H1 (cell line): Measurements from ENCODE around the gene METTL1. TPM values are rescaled to one million over a fixed set of nuclear protein-coding genes. Genes with fewer than 3 reads are reported as not detected.
A peak's percentile ranks its signal among the peaks of the same experiment; 100 is the strongest.

ENCODE experiments used
- CTCF ChIA-PET: fragments of 300-600 bp; sonication (Branson Sonifier 250); formaldehyde crosslinking; loops from one replicate; lab custom pipeline; 2021; ENCODE audit not compliant: partially characterized antibody; lab: Charles Lee
- POLR2A ChIA-PET: fragments of 300-600 bp; sonication (Branson Sonifier 250); formaldehyde crosslinking; loops from one replicate; lab custom pipeline; 2021; ENCODE audit warnings: inconsistent platforms; ENCODE audit not compliant: partially characterized antibody; lab: Charles Lee
- DNase-seq, 2 experiments: peaks; one replicate each; pipeline versions ENCODE4 v3.0.0 to v3.0.0-alpha.2; 2010 to 2022; ENCODE audit warnings: low spot score in 2 of 2, low read depth in 1 of 2, mixed read lengths in 1 of 2
- FAIRE-seq: peaks from 2 replicates; lab custom pipeline; 2011; peaks lifted over from hg19 to GRCh38; lab: Jason Lieb, UNC
- H2AFZ ChIP-seq: 2 replicates; pipeline ENCODE4 v1.8.1; 2012; ENCODE audit warnings: low read length, inconsistent platforms
- H2AK5ac ChIP-seq: 2 replicates; pipeline ENCODE4 v1.6.1; 2013; ENCODE audit warnings: low read depth, low read length
- H2BK120ac ChIP-seq: replicated peaks from 2 replicates; pipeline ENCODE3; 2013; ENCODE audit warnings: low read depth, low read length, inconsistent platforms
- H2BK12ac ChIP-seq: 2 replicates; pipeline ENCODE4 v1.6.1; 2013; ENCODE audit warnings: low read depth, low read length
- H2BK15ac ChIP-seq: 2 replicates; pipeline ENCODE4 v1.6.1; 2013; ENCODE audit warnings: low read length
- H2BK20ac ChIP-seq: 2 replicates; pipeline ENCODE4 v1.6.1; 2013; ENCODE audit warnings: low read length
- H2BK5ac ChIP-seq: 2 replicates; pipeline ENCODE4 v1.6.1; 2013; ENCODE audit warnings: low read depth, low read length
- H3K14ac ChIP-seq: 2 replicates; pipeline ENCODE4 v1.6.1; 2013; ENCODE audit warnings: inconsistent platforms; ENCODE audit not compliant: insufficient read length
- H3K18ac ChIP-seq: 2 replicates; pipeline ENCODE4 v1.6.1; 2013; ENCODE audit warnings: low read length; ENCODE audit errors: extremely low read depth
- H3K23ac ChIP-seq: 2 replicates; pipeline ENCODE4 v1.6.1; 2013; ENCODE audit warnings: inconsistent platforms; ENCODE audit not compliant: insufficient read length
- H3K23me2 ChIP-seq: 2 replicates; pipeline ENCODE4 v1.6.1; 2013; ENCODE audit warnings: low read depth, low read length
- H3K27ac ChIP-seq: 2 replicates; pipeline ENCODE4 v1.6.1; 2011; ENCODE audit warnings: low read depth, low read length, inconsistent platforms
- H3K27me3 ChIP-seq, 4 experiments: replicated peaks in 1 of 4; 1 replicate in 1 of 4; 2 replicates in 3 of 4; pipeline versions ENCODE4 v1.6.1 to v1.8.1; 2011 to 2013; ENCODE audit warnings: low read length in 3 of 4, mild to moderate bottlenecking in 3 of 4, inconsistent platforms in 2 of 4, mixed read lengths in 2 of 4, moderate library complexity in 1 of 4; ENCODE audit not compliant: control insufficient read depth in 3 of 4, insufficient read depth in 3 of 4; ENCODE audit errors: extremely low read depth in 1 of 4
- H3K36me3 ChIP-seq, 4 experiments: 2 replicates each; pipeline versions ENCODE4 v1.6.1 to v1.8.1; 2011 to 2013; ENCODE audit warnings: mild to moderate bottlenecking in 4 of 4, low read length in 3 of 4, moderate library complexity in 2 of 4, control low read depth in 1 of 4, inconsistent platforms in 1 of 4; ENCODE audit not compliant: insufficient read depth in 4 of 4, control insufficient read depth in 2 of 4
- H3K4ac ChIP-seq: replicated peaks from 2 replicates; pipeline ENCODE3; 2013; ENCODE audit warnings: low read length, low read depth, mixed read lengths, inconsistent platforms; ENCODE audit not compliant: insufficient read length
- H3K4me1 ChIP-seq, 4 experiments: replicated peaks in 1 of 4; 1 replicate in 1 of 4; 2 replicates in 3 of 4; pipeline versions ENCODE4 v1.6.1 to v1.8.1; 2011 to 2013; ENCODE audit warnings: low read length in 3 of 4, inconsistent platforms in 2 of 4, mixed read lengths in 1 of 4; ENCODE audit not compliant: insufficient read depth in 4 of 4, control insufficient read depth in 3 of 4
- H3K4me2 ChIP-seq, 2 experiments: 2 replicates each; pipeline versions ENCODE4 v1.6.1 to v1.8.1; 2011 to 2013; ENCODE audit warnings: low read depth in 2 of 2, low read length in 2 of 2, control low read depth in 1 of 2, inconsistent platforms in 1 of 2, mild to moderate bottlenecking in 1 of 2; ENCODE audit not compliant: insufficient read depth in 1 of 2
- H3K4me3 ChIP-seq, 4 experiments: fragments of 200-600, 300-600 bp in 1 of 4; sonication (generic), shearing (Covaris generic), sonication (Bioruptor Twin) in 1 of 4; 2 replicates each; pipeline versions ENCODE4 v1.5.1 to v1.8.1; 2011 to 2016; ENCODE audit warnings: low read length in 4 of 4, low read depth in 3 of 4, control low read depth in 2 of 4, inconsistent platforms in 2 of 4, mild to moderate bottlenecking in 2 of 4, mixed read lengths in 1 of 4, moderate library complexity in 1 of 4; ENCODE audit not compliant: insufficient read depth in 2 of 4; ENCODE audit errors: extremely low read depth in 1 of 4
- H3K56ac ChIP-seq: replicated peaks from 2 replicates; pipeline ENCODE3; 2013; ENCODE audit warnings: low read depth, mild to moderate bottlenecking, mixed read lengths, low read length, inconsistent platforms; ENCODE audit not compliant: insufficient read length
- H3K79me1 ChIP-seq: 2 replicates; pipeline ENCODE4 v1.6.1; 2013; ENCODE audit warnings: low read depth, low read length, control low read depth
- H3K79me2 ChIP-seq, 2 experiments: 2 replicates each; pipeline versions ENCODE4 v1.6.1 to v1.8.1; 2012 to 2013; ENCODE audit warnings: low read length in 2 of 2, mild to moderate bottlenecking in 2 of 2, inconsistent platforms in 1 of 2; ENCODE audit not compliant: insufficient read depth in 2 of 2, control insufficient read depth in 1 of 2
- H3K9ac ChIP-seq, 4 experiments: replicated peaks in 1 of 4; 1 replicate in 1 of 4; 2 replicates in 3 of 4; pipeline versions ENCODE4 v1.6.1 to v1.8.1; 2011 to 2013; ENCODE audit warnings: low read depth in 3 of 4, low read length in 3 of 4, control low read depth in 2 of 4, mild to moderate bottlenecking in 2 of 4, moderate library complexity in 2 of 4, inconsistent platforms in 1 of 4; ENCODE audit errors: extremely low read depth in 1 of 4
- H3K9me3 ChIP-seq, 2 experiments: 2 replicates each; pipeline versions ENCODE4 v1.6.1 to v1.8.1; 2012 to 2013; ENCODE audit warnings: mild to moderate bottlenecking in 2 of 2, moderate library complexity in 2 of 2, control low read depth in 1 of 2, inconsistent platforms in 1 of 2, low read depth in 1 of 2, low read length in 1 of 2, mixed read lengths in 1 of 2; ENCODE audit not compliant: insufficient read depth in 2 of 2
- H4K20me1 ChIP-seq, 2 experiments: replicated peaks in 1 of 2; 2 replicates each; pipeline versions ENCODE3 to v1.8.1; 2011 to 2013; ENCODE audit warnings: inconsistent platforms in 2 of 2, low read length in 2 of 2, mild to moderate bottlenecking in 1 of 2; ENCODE audit not compliant: insufficient read depth in 2 of 2, control insufficient read depth in 1 of 2
- H4K5ac ChIP-seq: 2 replicates; pipeline ENCODE4 v1.6.1; 2013; ENCODE audit warnings: low read length, low read depth, mixed read lengths, inconsistent platforms; ENCODE audit not compliant: insufficient read length
- H4K8ac ChIP-seq: 2 replicates; pipeline ENCODE4 v1.8.0; 2013; ENCODE audit warnings: mild to moderate bottlenecking, moderate library complexity, low read length, inconsistent platforms; ENCODE audit not compliant: insufficient read depth; ENCODE audit errors: extremely low read depth
- H4K91ac ChIP-seq: replicated peaks from 2 replicates; pipeline ENCODE3; 2013; ENCODE audit warnings: low read length, mixed read lengths, inconsistent platforms; ENCODE audit not compliant: insufficient read length
- CTCF ChIP-seq, 3 experiments: IDR thresholded peaks; 1 replicate in 2 of 3; 2 replicates in 1 of 3; pipeline versions ENCODE4 v1.5.1 to v1.6.1; 2011; ENCODE audit warnings: low read length in 3 of 3, mild to moderate bottlenecking in 3 of 3, inconsistent platforms in 2 of 3, low read depth in 1 of 3, moderate library complexity in 1 of 3; ENCODE audit not compliant: insufficient read depth in 1 of 3; ENCODE audit errors: control extremely low read depth in 1 of 3
- TAF1 ChIP-seq: IDR thresholded peaks from 2 replicates; pipeline ENCODE4 v1.6.1; 2011; ENCODE audit warnings: mild to moderate bottlenecking, low read depth, low read length
- WGBS, 2 experiments: shearing (Covaris generic) in 1 of 2; methylation state at CpG; one replicate each; pipeline versions ENCODE4 v1.1.6 to v1.1.7; 2013 to 2015; ENCODE audit warnings: low lambda C conversion rate in 2 of 2, mixed read lengths in 2 of 2, inconsistent platforms in 1 of 2, low coverage in 1 of 2, missing lambda C conversion rate in 1 of 2; ENCODE audit not compliant: insufficient replicate concordance in 2 of 2, insufficient coverage in 1 of 2, insufficient read length in 1 of 2; ENCODE audit errors: extremely low coverage in 1 of 2, missing lambda C conversion rate in 1 of 2; 5-methylcytosine and 5-hydroxymethylcytosine counted together
- polyA plus RNA-seq, 7 experiments: library from polyadenylated mRNA; depleted of rRNA in 3 of 7; stranded (reverse) in 5 of 7; unstranded in 2 of 7; fragments of >200 nt in 5 of 7; fragments of 200-250 nt in 2 of 7; gene quantifications; 1 replicate in 5 of 7; 2 replicates in 1 of 7; 4 replicates in 1 of 7; pipeline versions ENCODE4 v1.2.1 to v1.2.3, GENCODE V29; 2011 to 2013; ENCODE audit warnings: missing spikeins in 2 of 7, mixed read lengths in 2 of 7
- total RNA-seq: library from RNA; stranded (reverse); fragmentation: NEBNext Ultra II Directional; extraction: Animal tissue kit (Norgen Biotek cat#: 25700); gene quantifications from 2 replicates; pipeline ENCODE4 v1.2.1, GENCODE V29; 2021

METTL1 gene
- total and polyA plus RNA-seq, 2 of the 8 experiments (the other 6 are each of a cell fraction or from before 2014, with no cell fraction given): 40.5 to 46.0 TPM

- no peak overlapping the region for H3K14ac ChIP-seq
- WGBS, 2 experiments: 79% methylated on average over 4 of the region's 4 CpGs; no CpG with 5 or more reads in 1 of the 2 experiments
- H3K4me3 ChIP-seq: no peak overlapping the region
- no peaks in the 10 kb centered on the region for H4K20me1 ChIP-seq
- no peak overlapping the region for H2AK5ac ChIP-seq
- H4K8ac ChIP-seq: no peak overlapping the region
- H3K27me3 ChIP-seq: peaks cover 0 to 4% (median 1%) of the 10 kb centered on the region in 4 experiments; a peak in 2 of 7 replicates
- H3K27ac ChIP-seq: no peak overlapping the region
- H3K4me1 ChIP-seq: peaks cover 0 to 3% (median 1%) of the 10 kb centered on the region in 4 experiments; a peak in 2 of 7 replicates
- H3K56ac ChIP-seq: no peak overlapping the region
- H4K5ac ChIP-seq: no peak overlapping the region
- ChIA-PET CTCF (interaction anchor here (0.6 to 4.5 kb wide), 10 partner anchors 8 to 153 kb away, joined by 3 to 28 read pairs (median 4); partner anchors contain the start of gene CYP27B1), POLR2A (interaction anchor here (1.1 to 1.8 kb wide), 3 partner anchors 9 to 19 kb away, joined by 3 to 4 read pairs (median 3); partner anchors contain the start of gene CYP27B1)
- no peak overlapping the region for H4K91ac ChIP-seq
- no peak overlapping the region for H2BK20ac ChIP-seq
- H3K4ac ChIP-seq: no peak overlapping the region
- H3K79me2 ChIP-seq: 0 out of 4 replicates have a peak, but pooled peaks cover 0 to 6% of the 10 kb centered on the region in 2 experiments
- no peak overlapping the region for H2BK15ac ChIP-seq
- H2BK12ac ChIP-seq: no peak overlapping the region
- H3K9ac ChIP-seq: no peak overlapping the region
- no peak overlapping the region for H3K4me2 ChIP-seq
- no peaks in the 10 kb centered on the region for H3K9me3 ChIP-seq
- DNase-seq: no peak
- no peak overlapping the region for H3K18ac ChIP-seq
- peaks cover 12% of the 10 kb centered on the region; the same call in 1 of the 2 replicates for H3K23me2 ChIP-seq
- H3K23ac ChIP-seq: no peak overlapping the region
- no peak overlapping the region for H2BK120ac ChIP-seq
- no peak overlapping the region for H2BK5ac ChIP-seq
- TF ChIP-seq TAF1 (no peak), CTCF (IDR thresholded peaks at IDR 0.05; ENCODE audit: control extremely low read depth in 1 of 3, insufficient read depth in 1 of 3, low read depth in 1 of 3, low read length in 3 of 3) (peak in 1 of 3 experiments; percentile 29; a peak in 2 of 4 replicates)
- no peak overlapping the region for H2AFZ ChIP-seq
- no peak for FAIRE-seq
- H3K36me3 ChIP-seq: peaks cover 0 to under 1% (median 0%) of the 10 kb centered on the region in 4 experiments; a peak in 3 of 8 replicates
- H3K79me1 ChIP-seq: no peaks in the 10 kb centered on the region; the same call in 1 of the 2 replicates
These were observed 3.8 kb upstream of the METTL1 start for GRCh38 chr12:57775563-57776246.
